ENCODE measurements around the gene ANP32B.

Gene ANP32B

GRCh38 chr9:98034593-98035546 lies 51.7 kb downstream of the ANP32B start:
- DNase-seq = no peak

GRCh38 chr9:98037357-98037756 lies 54.2 kb downstream of the ANP32B start:
- no peak for DNase-seq

- no peak for DNase-seq
Observed at GRCh38 chr9:98038958-98039357, 55.8 kb downstream of the ANP32B start.

GRCh38 chr9:98039607-98040017 lies 56.5 kb downstream of the ANP32B start:
- no peak for DNase-seq

- no peak for DNase-seq
Observed at GRCh38 chr9:98040212-98040611, 57.1 kb downstream of the ANP32B start.

- no peak for DNase-seq
Observed at GRCh38 chr9:98043915-98044314, 60.8 kb downstream of the ANP32B start.

GRCh38 chr9:98045234-98046179 lies 62.4 kb downstream of the ANP32B start:
- DNase-seq = no peak

- DNase-seq = no peak
Observed at GRCh38 chr9:98046180-98046543, 63.0 kb downstream of the ANP32B start.

- DNase-seq = no peak
Observed at GRCh38 chr9:98047002-98047401, 63.9 kb downstream of the ANP32B start.

- DNase-seq = no peak
Observed at GRCh38 chr9:98049288-98050072, 66.3 kb downstream of the ANP32B start.

GRCh38 chr9:98050351-98050750 lies 67.2 kb downstream of the ANP32B start:
- no peak for DNase-seq

GRCh38 chr9:98054376-98054951 lies 71.3 kb downstream of the ANP32B start:
- no peak for DNase-seq

- DNase-seq = peak; percentile 59
Observed at GRCh38 chr9:98056269-98057137, 73.4 kb downstream of the ANP32B start, which contains the start of gene NANS. TSS of gene NANS (plus strand) at chr9:98056732. CDS start at chr9:98056809, 77 bp downstream.

GRCh38 chr9:98057138-98057799 lies 74.1 kb downstream of the ANP32B start:
- DNase-seq = no peak

GRCh38 chr9:98062161-98062560 lies 79.0 kb downstream of the ANP32B start:
- no peak for DNase-seq

GRCh38 chr9:98064623-98065392 lies 81.7 kb downstream of the ANP32B start:
- DNase-seq = no peak

Measured in GOT3 (cell line).